Osteoblast (primary cell): ENCODE data around the gene RTEL1. TPM values are rescaled to one million over a fixed set of nuclear protein-coding genes. Genes with fewer than 3 reads are reported as not detected.
"Not testable (repeated sequence)": the region's sequence is repeated elsewhere in the genome, so short reads cannot be mapped to it uniquely, and the experiment has no call there.

Source experiments
- DNase-seq: peaks from one replicate; pipeline ENCODE4 v3.0.0; 2011; ENCODE audit warnings: low spot score, mixed read lengths; ENCODE audit not compliant: insufficient read length; ENCODE audit errors: missing footprints
- H2AFZ ChIP-seq: 2 replicates; pipeline ENCODE4 v1.6.0; 2011; ENCODE audit warnings: mild to moderate bottlenecking, low read length
- H3K27ac ChIP-seq: 2 replicates; pipeline ENCODE4 v1.5.1; 2011; ENCODE audit warnings: mild to moderate bottlenecking, low read depth, low read length, moderate library complexity
- H3K27me3 ChIP-seq: 2 replicates; pipeline ENCODE4 v1.6.0; 2012; ENCODE audit warnings: mild to moderate bottlenecking, control low read depth, inconsistent platforms, low read length, moderate library complexity; ENCODE audit not compliant: insufficient read depth
- H3K36me3 ChIP-seq: 2 replicates; pipeline ENCODE4 v1.5.1; 2011; ENCODE audit warnings: mild to moderate bottlenecking, low read length, control low read depth, moderate library complexity; ENCODE audit not compliant: insufficient read depth
- H3K4me1 ChIP-seq: 2 replicates; pipeline ENCODE4 v1.5.1; 2011; ENCODE audit warnings: mild to moderate bottlenecking, low read length, control low read depth, moderate library complexity; ENCODE audit not compliant: insufficient read depth
- H3K4me2 ChIP-seq: 2 replicates; pipeline ENCODE4 v1.6.0; 2011; ENCODE audit warnings: mild to moderate bottlenecking, low read length; ENCODE audit not compliant: insufficient read depth
- H3K4me3 ChIP-seq: fragments of 200-600 bp; sonication (generic); 3 replicates; pipeline ENCODE4 v1.5.1; 2012; ENCODE audit warnings: mild to moderate bottlenecking, low read length, inconsistent platforms; ENCODE audit not compliant: insufficient read depth
- H3K79me2 ChIP-seq: 2 replicates; pipeline ENCODE4 v1.6.0; 2012; ENCODE audit warnings: mild to moderate bottlenecking, low read length, control low read depth, inconsistent platforms; ENCODE audit not compliant: insufficient read depth
- H3K9me3 ChIP-seq: 2 replicates; pipeline ENCODE4 v1.5.1; 2011; ENCODE audit warnings: low read depth, low read length, control low read depth
- H4K20me1 ChIP-seq: 2 replicates; pipeline ENCODE4 v1.6.0; 2012; ENCODE audit warnings: mild to moderate bottlenecking, low read length, control low read depth; ENCODE audit not compliant: insufficient read depth
- CTCF ChIP-seq: IDR thresholded peaks from 2 replicates; pipeline ENCODE4 v1.5.1; 2011; ENCODE audit warnings: mild to moderate bottlenecking, low read depth, low read length, moderate library complexity; ENCODE audit errors: extremely low read depth
- total RNA-seq: library from RNA; depleted of rRNA; stranded (reverse); fragments of >200 nt; gene quantifications from 2 replicates; pipeline ENCODE4 v1.2.3, GENCODE V29; 2012

RTEL1 gene
- total RNA-seq, 1 donor = 10.9 TPM

- Histone ChIP-seq H3K4me3 (no peak overlapping the region), H3K9me3 (peaks cover 3% of the 10 kb centered on the region), H3K4me2 (no peak overlapping the region), H3K79me2 (peaks cover 97% of the 10 kb centered on the region), H3K36me3 (peaks cover 47% of the 10 kb centered on the region), H4K20me1 (peaks cover 14% of the 10 kb centered on the region), H3K27me3 (no peaks in the 10 kb centered on the region), H3K27ac (no peak overlapping the region), H2AFZ (no peak overlapping the region), H3K4me1 (peaks cover 17% of the 10 kb centered on the region)
- TF ChIP-seq CTCF = no peak
- peak; percentile 41 for DNase-seq
Measured at GRCh38 chr20:63711085-63711645, 53.1 kb downstream of the RTEL1 start.

GRCh38 chr20:63712191-63712590 lies 54.1 kb downstream of the RTEL1 start:
- Histone ChIP-seq H4K20me1 (peaks cover 14% of the 10 kb centered on the region), H2AFZ (no peak overlapping the region), H3K79me2 (peaks cover 96% of the 10 kb centered on the region), H3K9me3 (peaks cover 3% of the 10 kb centered on the region), H3K4me1 (peaks cover 8% of the 10 kb centered on the region), H3K4me2 (no peak overlapping the region), H3K27ac (no peak overlapping the region), H3K36me3 (peaks cover 43% of the 10 kb centered on the region), H3K4me3 (no peak overlapping the region), H3K27me3 (no peaks in the 10 kb centered on the region)
- peak; percentile 34 for DNase-seq
- no peak for TF ChIP-seq CTCF

- Histone ChIP-seq H3K4me2 (no peak overlapping the region), H2AFZ (no peak overlapping the region), H3K27me3 (no peaks in the 10 kb centered on the region), H3K79me2 (peaks cover 94% of the 10 kb centered on the region), H3K9me3 (peaks cover 5% of the 10 kb centered on the region), H3K27ac (no peak overlapping the region), H4K20me1 (peaks cover 8% of the 10 kb centered on the region), H3K36me3 (peaks cover 57% of the 10 kb centered on the region), H3K4me1 (no peaks in the 10 kb centered on the region), H3K4me3 (no peak overlapping the region)
- no peak for TF ChIP-seq CTCF
- DNase-seq = peak; percentile 31
Measured at GRCh38 chr20:63714858-63715257, 56.7 kb downstream of the RTEL1 start.

- H2AFZ ChIP-seq = no peak overlapping the region
- no peak overlapping the region for H3K27ac ChIP-seq
- no peaks in the 10 kb centered on the region for H3K4me1 ChIP-seq
- H3K9me3 ChIP-seq = peaks cover 5% of the 10 kb centered on the region
- peaks cover 15% of the 10 kb centered on the region for H4K20me1 ChIP-seq
- H3K79me2 ChIP-seq = peaks cover 80% of the 10 kb centered on the region
- no peaks in the 10 kb centered on the region for H3K27me3 ChIP-seq
- no peak for TF ChIP-seq CTCF
- no peak overlapping the region for H3K4me3 ChIP-seq
- peaks cover 42% of the 10 kb centered on the region for H3K36me3 ChIP-seq
- no peak for DNase-seq
- no peak overlapping the region for H3K4me2 ChIP-seq
Measured at GRCh38 chr20:63718996-63719395, 60.9 kb downstream of the RTEL1 start.

- H4K20me1 ChIP-seq = peaks cover 12% of the 10 kb centered on the region
- not testable (repeated sequence) for H3K27me3 ChIP-seq, H3K4me2 ChIP-seq, H3K9me3 ChIP-seq, DNase-seq, H3K4me1 ChIP-seq, H2AFZ ChIP-seq, H3K4me3 ChIP-seq, H3K27ac ChIP-seq
- H3K79me2 ChIP-seq = peaks cover 64% of the 10 kb centered on the region
- peaks cover 23% of the 10 kb centered on the region for H3K36me3 ChIP-seq
Measured at GRCh38 chr20:63722967-63723622, 65.0 kb downstream of the RTEL1 start.

- not testable (repeated sequence) for H3K4me3 ChIP-seq, H3K27ac ChIP-seq, H3K4me2 ChIP-seq, H3K9me3 ChIP-seq, H3K27me3 ChIP-seq, H3K36me3 ChIP-seq, H3K4me1 ChIP-seq, DNase-seq, H2AFZ ChIP-seq
- H3K79me2 ChIP-seq = peaks cover 64% of the 10 kb centered on the region
- peaks cover 33% of the 10 kb centered on the region for H4K20me1 ChIP-seq
Measured at GRCh38 chr20:63730189-63730733, 72.1 kb downstream of the RTEL1 start.
